NCI-H2171 (cell line): ENCODE data around the gene TOP3B.

Experiments
- DNase-seq: peaks from one replicate; lab custom pipeline; 2025; lab: John Stamatoyannopoulos, UW

TOP3B gene

DNA sequence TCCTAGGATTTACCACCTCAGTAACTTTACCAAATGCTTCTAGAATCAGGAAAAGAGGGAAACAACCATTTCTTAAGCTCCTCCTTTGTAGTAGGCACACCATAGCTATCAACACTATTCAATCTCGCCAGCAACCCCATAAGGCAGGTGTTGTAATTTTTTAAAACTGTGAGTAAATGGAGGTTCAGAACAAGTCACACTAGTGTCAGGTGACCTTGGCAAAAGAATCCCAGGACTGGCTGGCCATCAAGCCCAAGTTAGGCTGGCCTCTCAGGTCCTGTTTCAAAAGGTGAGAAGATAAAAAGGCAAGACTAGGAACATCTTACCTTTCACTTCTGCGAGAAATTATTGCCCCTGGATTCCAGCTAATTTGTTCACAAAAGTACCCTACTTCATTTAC lies 713 bp downstream of the TOP3B start:
- DNase-seq, result no peak

DNA sequence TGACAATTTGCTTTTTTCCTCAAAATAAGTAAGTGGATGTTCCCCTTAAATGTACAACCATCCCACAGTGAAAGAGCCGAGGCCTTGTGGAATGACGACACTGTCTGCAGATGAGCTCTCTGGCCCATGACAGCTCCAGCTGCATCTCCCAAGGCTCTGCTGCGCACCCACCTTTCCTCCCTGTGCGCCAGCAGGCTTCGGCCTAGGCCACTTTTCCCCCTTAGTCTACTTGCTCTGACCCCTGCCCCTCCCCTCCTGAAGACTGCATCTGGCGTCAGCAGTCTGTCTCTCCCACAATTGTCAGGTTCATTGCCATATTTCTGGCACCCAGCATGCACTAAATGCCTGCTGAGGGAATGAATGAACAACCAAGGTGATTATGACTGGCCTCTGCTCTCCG lies 2.0 kb downstream of the TOP3B start:
- no peak for DNase-seq

DNA sequence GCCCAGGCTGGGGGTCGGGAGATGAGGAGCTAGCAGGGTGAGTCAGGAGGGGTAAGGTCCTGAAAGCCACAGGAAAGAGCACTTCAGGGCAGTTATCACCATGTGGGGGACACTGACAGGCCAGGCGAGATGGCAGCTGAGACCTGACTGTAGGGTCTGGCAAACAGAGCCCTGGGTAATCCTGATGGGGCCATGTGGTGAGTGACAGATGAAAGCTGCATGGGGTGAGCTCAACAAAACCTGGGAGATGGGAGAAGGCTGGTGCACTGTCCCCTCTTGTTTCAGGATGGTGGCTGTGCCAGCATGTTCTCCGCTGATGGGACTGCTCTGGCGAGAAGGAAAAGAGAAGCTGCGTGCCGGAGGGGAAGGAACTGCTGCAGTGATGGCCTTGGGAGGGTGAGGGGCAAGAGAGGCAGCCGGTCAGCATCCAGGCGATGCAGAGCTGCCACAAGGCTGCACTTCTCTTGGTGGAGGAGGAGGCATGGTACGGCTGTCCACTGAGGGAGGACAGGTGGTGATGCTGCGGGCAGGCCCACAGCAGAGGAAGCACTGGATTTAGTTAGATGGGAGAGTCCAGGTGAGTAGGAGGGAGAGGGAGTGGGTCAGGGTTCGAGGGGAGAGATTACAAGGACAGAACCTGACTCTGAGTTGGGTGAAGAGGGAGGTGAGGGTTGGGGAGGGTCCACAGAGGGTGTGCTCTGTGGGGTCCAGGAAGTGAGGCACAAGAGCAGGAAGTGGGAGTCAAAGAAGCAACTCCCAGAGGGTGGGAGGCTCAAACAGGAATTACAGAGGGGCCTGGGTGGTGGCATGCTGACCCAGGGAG lies 3.8 kb downstream of the TOP3B start:
- no peak for DNase-seq

DNA sequence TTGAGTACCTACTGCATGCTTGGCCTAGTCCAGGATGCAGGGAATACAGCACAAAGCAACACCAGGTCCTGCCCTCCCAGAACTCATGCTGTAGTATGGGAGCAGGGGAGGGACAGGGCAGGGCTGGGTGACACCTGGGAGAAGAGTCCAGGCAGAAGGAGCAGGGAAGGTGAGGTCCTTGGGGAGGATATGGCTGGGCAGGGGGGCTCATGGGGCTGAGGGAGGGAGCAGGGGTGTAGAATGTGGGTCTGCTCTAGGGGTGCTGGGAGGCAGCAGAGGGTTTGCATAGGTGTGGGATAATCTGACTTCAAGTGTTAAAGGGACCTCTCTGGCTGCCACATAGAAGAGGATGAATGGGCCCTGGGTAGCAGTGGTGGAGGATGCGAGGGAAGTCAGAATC lies 4.8 kb downstream of the TOP3B start:
- DNase-seq, result no peak

DNA sequence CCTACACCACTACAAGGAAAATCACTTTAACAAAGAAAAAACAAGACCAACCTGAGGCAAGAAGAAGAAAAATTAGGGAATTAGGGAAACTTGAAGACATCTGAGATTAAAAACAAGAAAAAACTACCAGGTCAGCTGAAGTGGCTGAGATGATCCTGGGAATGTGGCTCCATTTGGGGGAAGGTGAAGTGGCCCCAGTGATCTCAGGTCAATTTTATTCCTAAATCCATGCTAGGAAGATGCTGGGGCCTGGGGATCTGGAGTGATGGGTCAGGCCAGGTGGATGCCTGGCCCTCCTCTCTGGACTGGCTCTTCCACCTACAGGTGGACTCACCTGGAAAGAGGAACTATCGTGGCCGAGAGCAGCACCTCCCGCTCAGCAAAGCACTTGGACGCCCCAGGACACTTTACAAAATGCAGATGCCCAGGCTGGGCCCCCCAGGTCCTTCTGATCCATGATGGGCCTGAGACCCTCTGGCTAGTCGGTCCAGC lies 6.7 kb downstream of the TOP3B start:
- DNase-seq, result no peak

DNA sequence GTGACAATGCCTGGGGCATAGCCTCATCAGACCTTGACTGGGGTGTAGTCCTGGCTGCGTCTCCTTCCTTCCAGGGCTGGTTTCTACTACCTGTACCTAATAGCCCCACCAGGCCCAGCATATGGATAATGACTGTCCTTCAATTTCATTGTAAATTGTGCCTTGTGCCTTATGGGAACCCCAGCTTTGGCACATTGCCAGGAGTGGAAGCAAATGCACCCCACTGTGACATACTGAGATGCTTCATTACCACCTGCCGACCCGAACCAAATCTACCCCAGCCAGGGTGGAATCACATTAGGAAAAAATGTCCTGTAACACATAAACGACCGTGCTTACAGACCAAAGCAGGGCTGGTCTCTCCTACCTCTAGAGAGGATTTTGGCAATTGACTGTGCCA lies 7.3 kb downstream of the TOP3B start:
- DNase-seq, result no peak

DNA sequence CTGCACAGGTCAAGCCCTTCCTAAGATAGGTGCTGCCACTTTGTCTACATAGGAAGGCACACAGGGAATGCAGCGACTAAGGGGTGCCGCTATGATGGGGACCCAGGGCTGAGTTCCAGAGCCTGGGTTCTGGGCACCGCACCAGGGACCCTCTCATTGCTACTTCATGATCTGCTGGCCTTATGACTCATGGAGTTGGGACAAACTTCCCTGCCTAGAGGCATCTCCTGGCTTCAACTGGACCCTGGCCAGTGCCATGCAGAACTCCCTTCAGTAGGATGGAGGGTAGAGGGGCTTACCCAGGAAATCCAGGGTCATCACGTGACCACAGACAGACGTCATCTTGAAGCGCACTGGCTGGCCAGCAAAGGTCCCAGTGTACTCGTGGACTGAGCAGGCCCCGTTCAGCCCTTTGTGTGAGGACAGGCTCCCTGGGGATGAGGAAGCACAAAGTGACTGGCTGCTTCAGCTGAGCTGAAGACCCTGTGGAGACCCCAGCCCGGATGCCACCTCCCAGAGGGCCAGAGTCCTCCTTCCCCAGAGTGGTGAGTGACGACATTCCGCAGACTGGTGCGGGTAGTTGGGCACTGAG lies 8.4 kb downstream of the TOP3B start:
- no peak for DNase-seq

DNA sequence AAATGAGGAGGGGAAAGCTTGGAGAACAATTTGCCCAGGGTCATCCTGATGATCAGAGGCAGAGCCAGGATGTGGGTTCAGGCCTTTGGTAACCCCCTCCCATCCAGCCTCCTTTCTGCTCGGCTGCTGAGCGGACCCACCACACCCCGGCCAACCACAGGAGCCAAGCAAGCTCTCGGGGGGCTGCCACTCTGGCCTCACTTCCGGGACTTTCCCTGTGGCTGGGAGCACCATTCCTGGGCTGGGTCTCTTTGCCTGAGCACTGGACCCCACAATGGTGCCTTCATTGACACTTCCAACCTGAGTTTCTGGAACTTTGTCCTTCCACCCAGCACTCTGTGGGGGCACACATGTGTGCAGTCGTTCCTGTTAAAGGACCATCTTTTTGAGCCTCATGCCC lies 9.8 kb downstream of the TOP3B start:
- no peak for DNase-seq

DNA sequence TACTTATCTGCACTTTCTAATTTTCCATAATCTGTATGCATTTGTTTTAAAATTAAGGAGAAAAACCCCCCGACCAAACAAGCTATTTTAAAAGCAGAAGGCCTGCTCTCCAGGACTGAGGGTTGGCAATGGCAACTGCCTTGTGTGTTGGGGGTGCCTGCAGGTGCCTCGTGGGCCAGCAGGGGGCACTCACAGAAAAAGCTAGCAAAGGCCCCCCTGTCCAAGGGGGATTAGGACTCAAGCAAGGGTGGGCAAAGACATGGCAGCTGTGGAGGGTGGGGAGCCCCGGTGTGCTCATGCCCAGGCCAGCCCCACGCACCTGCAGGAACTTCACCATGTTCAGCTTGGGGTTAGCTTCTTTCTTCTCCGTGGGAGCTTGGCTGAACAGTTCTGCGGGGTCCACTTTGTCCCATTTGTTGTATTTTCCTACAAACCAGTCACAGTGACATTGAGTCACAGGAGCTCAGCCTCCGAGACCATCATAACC lies 10.3 kb downstream of the TOP3B start:
- no peak for DNase-seq

DNA sequence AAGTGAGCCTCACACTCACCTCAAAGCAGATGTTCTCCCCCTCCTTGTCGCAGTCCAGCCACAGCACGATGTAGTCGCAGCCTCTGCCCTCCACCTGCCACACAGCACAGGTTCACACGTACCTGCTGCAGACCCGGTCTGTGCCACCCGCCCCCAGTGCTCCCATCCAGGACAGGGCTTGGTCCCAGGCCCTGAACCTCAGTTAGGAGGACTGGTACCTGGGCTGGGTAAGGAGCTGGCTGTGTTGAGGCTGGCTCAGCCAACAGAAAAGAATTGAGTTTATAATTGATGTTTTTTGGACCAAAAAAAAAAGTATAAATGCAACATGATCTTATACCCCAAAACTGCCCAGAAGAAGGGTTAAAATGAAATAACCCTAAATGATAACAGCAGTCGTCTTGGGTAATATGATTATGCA lies 10.7 kb downstream of the TOP3B start:
- DNase-seq, result no peak

DNA sequence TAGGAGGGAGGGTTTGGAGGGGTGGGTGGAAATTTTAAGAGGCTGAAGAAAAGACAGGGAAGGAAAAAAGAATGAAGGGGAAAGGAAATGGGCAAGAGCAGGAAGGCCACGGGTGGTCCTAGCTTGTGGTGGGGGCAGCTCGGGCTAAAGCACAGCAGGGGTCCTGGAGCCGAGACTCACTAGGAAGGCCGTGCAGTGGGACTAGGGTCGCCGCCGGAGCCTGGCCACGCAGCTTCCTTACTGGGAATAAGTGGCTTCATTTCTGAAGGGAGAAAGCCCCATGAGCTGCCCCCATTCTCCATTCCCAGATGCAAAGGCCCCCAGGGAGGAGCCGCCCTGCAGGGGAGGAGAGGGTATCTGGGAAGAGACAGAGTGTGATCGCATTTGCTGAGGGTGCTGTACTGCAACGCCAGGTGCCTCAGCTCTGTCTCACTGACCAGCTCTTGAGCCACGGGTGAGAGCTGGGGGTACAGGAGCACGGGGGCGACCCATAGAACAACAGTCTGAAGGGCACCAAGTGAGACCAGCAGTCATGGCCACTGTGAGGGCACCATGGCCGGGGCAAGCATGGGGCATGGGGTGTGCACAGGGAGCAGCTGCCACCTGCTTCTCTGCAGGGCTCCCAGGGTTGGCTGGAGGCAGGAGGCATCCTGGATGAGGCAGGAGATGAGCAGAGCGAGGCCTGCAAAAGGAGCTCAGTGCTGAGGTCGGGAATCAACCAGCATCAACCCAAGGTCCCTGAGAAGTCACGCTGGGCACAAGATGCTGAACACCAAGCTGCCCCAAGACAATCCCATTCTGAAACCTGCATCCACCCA lies 11.6 kb downstream of the TOP3B start:
- DNase-seq, result no peak

DNA sequence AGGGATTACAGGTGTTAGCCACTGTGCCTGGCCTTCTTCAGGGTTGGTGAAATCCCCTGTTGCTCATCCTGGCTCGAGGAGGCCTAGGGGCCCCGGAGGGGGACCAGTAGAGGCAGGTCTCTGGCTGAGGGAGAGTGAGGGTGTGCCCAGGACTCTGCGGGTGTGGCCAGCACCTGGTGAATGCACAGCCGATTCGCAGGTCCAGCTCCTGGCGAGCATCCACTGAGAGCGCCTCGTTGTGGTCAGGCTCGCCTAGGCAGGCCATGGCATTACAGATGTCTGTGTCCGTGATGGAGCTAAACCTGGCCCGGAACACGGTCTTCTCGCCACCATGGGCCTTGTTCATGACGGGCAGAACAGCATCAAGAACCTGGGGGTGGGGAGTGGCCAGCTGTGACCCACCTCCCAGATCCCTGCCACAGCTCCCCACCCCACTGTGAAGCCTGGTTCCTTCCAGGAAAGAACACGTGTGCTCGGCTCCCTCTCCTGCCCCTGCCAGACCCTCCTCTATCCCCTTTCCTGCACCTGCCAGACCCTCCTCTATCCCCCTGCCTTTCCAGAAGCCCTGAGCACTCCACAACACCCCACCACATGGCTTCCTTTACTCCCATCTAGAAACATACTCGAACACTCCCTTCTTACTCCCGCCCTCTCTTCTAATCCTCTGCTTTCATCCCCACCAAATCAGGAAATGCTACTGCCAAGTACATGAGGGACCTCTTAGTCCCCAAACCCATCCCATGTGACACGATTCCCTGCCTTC lies 12.4 kb downstream of the TOP3B start:
- no peak for DNase-seq

DNA sequence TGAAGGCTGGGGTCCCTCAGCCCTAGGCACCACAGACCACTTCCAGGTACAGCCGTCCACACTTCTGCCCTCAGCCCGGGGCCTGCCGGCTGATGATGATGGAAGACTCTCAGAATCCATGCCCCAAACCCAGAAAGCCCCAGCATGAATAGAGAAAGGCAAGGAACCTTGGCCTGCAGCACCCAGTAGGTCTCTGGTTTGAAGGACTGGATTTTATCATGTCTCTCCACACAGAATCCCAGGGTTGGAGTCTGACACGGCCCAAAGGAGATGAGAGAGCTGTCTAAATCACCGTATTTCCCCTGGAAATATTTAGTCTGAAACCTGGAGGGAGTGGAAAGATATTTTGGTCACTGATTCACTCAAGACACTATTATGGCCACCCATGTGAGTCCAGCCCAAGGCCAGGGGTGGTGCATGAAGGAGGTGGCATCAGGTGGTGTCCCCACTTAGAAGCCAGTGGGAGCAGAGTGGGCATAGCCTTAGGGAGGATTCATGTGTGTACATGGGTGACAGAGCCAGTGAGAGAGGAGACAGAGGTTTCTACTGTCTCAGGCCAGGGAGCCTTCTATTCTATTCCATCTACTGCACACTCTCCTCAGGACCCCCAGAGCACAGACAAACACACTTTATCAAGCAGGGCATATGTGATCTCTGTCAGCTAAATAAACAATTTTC lies 14.0 kb downstream of the TOP3B start:
- DNase-seq, result no peak

DNA sequence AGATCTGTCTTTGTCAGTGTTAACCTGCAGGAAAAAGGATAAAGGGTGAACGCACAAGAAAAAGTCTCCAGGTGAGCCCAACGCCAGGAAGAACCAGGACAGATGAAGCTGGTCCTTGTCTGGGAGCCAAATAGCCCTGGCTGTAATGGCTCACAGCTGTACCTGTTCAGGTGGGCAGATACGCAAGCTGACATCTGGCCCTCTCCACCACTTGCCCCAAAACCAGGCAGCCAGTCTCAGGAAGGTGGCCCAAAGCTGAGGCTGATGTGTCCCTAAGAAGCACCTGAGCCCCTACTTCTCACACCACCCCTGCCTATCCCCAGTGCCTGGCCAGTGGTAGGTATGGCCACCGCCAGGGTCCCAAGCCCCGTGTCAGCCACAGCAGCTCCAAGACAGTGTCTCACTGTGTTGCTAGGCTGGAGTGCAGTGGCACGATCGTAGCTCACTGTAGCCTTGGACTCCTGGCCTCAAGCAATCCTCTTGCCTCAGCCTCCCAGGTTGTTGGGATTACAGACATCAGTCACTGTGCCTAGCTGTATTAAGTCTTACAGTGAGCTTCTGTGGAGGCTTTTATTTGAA lies 14.8 kb downstream of the TOP3B start:
- no peak for DNase-seq

DNA sequence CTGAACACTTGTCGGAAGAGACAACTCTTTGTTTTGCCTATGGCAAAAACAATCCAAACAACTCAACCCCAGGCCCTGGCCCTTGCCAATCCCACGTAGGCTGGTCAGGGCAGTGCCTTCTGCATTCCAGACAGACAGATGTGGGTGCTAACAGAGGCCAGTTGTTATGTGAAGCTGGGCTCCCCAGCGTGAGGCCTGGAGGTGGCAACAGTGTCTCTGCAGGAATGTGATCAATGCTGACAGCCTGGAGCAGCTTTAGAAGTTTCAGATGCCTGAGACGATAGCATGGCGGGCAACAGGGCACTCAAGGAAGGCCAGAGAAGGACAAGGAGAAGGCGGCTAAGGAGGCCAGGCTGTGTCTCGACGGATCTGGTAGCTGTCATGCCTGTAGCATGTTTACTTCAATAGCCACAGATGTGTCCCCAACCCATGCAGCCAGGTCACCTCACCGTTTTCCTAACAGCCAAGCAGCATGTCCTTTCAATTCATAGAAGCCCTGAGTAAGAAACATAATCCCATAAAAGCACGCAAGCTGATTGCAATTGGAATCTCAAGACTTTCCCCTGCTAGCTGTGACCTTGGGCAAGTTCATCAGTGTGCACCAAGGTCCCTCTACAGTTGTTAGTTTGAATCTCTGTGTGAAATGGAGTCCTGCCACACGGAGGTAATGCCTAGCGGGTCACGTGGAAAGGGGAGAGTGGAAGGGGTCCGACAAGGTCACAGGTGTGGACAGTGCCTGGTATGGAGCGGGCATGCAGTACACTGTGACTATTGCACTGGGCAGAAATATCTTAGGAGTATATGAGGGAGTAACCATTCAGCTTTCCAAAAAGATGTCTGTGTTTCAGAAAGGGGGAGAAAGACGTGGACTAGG lies 15.7 kb downstream of the TOP3B start:
- DNase-seq, result no peak

DNA sequence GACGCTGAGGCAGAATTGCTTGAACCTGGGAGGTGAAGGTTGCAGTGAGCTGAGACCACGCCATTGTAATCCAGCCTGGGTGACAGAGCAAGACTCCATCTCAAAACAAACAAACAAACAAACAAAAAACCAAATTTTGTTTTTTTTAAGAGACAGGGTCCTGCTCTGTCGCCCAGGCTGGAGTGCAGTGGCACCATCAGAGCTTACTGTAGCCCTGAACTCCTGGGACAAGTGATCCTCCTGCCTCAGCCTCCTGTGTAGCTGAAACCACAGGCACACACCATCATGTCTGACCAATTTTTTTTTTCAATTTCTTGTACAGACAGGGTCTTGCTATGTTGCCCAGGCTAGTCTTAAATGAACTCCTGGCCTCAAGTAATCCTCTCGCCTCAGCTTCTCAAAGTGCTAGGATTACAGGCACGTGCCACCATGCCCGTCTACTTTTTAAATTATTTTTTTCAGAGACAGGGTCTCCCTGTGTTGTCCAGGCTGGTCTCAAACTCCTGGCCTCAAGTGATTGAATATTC lies 16.8 kb downstream of the TOP3B start:
- DNase-seq, result no peak

DNA sequence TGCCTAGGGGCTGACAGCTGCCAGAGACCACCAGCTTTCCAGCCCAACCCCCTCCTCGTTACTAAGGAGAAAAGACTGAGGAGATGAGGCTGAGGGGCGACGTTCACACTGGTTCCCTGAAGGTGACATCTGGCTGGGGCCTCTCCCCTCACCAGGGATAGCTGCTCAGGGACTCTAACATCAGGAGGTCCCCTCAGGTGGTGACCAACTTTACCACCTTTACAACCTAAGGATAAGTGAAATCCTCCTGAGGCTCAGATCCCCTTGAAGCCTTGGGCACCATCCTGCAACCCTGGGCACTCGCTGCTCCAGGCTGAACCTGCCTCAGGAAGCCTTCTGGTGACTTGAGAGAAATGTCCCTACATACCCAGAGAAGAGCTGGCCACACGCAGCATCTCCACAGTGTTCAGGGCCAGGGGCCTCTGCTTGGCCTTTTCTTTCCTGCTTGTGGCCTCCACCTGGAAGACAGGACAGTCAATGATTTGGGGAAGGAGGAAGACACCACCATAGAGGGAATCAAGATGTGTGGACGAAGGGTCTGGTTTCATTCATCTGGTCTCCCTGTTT lies 17.6 kb downstream of the TOP3B start:
- DNase-seq, result no peak

DNA sequence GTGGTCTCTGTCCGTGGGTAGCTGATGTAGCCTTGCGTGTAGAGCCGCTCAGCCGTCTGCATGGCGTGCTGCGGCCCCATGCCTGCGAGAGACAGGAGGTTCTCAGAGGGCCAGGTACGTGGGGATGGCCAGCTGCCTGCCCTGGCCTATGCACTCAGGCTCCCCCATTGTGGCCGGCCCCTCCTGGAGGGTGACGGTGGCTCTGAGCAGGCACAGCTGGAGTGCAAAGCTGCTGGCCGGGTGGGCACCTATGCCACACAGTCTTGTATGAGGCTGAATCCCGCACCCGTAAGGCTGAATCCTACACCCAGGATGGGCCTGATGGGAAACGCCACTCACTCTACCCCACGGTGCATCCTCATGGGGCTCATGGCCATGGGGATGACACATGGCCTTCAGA lies 18.4 kb downstream of the TOP3B start:
- DNase-seq, result no peak

DNA sequence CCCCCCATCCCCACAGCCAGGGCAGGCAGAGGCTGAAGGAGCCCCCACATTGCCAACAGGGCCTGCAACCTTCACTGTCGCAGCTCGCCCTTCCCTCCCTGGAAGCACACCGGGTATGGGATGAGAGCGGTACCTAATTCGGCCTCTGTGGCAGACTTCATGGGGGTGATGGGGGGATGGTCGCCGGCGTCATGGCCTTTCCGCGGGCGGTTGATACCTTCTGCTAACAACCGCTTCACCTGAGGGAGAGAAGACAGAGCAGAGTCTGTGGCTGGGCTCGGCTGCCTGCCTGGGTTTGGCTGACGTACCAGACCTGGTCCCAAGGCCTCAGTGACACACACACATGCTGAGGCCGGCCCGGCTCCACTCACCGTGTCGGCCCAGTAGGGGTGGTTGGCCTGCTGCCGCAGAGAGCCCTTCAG lies 18.8 kb downstream of the TOP3B start:
- no peak for DNase-seq
